ENCODE data around the gene TMEM59.

Gene TMEM59

DNA sequence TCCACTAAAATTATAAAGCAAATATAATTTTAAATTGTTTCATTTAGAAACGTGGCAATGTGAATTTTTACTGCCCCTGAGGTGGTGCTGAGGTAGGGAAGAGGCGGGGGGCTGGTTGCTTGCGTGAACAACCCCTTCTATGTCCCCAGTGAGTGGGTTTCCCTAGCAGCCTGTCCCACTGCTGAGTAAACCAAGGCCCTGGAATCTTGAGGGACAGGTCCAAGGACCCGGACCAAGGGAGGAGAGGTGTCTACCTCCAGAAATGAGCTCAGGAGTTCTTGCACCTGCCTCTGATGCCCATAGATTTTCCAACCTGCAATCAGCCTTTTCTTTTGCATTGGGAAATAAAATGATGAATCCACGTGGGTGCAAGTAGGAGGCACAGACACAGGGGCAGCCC is 34.4 kb downstream of the TMEM59 start:
- no peak overlapping the region for H3K4me3 ChIP-seq (ENCODE audit: low read depth, low read length)
- in situ Hi-C loops (cut with HindIII; ENCODE audit: low sequenced_read_pairs): no loop called here
- no peak for DNase-seq (ENCODE audit: low read depth, low spot score)
- TF ChIP-seq, protein P1, sequence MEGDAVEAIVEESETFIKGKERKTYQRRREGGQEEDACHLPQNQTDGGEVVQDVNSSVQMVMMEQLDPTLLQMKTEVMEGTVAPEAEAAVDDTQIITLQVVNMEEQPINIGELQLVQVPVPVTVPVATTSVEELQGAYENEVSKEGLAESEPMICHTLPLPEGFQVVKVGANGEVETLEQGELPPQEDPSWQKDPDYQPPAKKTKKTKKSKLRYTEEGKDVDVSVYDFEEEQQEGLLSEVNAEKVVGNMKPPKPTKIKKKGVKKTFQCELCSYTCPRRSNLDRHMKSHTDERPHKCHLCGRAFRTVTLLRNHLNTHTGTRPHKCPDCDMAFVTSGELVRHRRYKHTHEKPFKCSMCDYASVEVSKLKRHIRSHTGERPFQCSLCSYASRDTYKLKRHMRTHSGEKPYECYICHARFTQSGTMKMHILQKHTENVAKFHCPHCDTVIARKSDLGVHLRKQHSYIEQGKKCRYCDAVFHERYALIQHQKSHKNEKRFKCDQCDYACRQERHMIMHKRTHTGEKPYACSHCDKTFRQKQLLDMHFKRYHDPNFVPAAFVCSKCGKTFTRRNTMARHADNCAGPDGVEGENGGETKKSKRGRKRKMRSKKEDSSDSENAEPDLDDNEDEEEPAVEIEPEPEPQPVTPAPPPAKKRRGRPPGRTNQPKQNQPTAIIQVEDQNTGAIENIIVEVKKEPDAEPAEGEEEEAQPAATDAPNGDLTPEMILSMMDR (IDR thresholded peaks at IDR 0.05; ENCODE audit: low read depth, low read length): no peak

DNA sequence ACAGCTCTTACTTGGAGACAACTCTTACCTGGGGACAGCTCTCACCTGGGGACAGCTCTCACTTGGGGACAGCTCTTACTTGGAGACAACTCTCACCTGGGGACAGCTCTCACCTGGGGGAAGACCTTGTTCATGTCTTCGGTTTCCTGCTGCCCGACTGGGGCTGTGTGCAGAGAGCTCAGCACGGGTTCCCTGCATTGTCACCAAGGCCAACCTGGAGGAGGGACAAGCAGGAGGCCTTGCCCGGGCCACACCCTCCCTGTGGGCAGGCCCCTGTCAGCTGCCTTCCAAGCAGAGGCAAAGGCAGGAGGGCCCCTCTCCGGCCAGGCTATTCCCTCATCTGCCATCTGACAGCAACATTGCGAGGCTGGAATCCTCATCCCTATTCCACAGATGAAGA is 35.0 kb downstream of the TMEM59 start, which contains the start of gene LDLRAD1:
LDLRAD1 (minus strand) TSS at position 208 of the 400 bp plus-strand sequence; CDS start at position 134, 74 bp downstream.
- DNase-seq (ENCODE audit: low read depth, low spot score): no peak
- in situ Hi-C loops (cut with HindIII; ENCODE audit: low sequenced_read_pairs): no loop called here
- H3K4me3 ChIP-seq (ENCODE audit: low read depth, low read length): no peak within 1 kb of the TSS
- TF ChIP-seq, protein P1 (IDR thresholded peaks at IDR 0.05; ENCODE audit: low read depth, low read length): no peak

DNA sequence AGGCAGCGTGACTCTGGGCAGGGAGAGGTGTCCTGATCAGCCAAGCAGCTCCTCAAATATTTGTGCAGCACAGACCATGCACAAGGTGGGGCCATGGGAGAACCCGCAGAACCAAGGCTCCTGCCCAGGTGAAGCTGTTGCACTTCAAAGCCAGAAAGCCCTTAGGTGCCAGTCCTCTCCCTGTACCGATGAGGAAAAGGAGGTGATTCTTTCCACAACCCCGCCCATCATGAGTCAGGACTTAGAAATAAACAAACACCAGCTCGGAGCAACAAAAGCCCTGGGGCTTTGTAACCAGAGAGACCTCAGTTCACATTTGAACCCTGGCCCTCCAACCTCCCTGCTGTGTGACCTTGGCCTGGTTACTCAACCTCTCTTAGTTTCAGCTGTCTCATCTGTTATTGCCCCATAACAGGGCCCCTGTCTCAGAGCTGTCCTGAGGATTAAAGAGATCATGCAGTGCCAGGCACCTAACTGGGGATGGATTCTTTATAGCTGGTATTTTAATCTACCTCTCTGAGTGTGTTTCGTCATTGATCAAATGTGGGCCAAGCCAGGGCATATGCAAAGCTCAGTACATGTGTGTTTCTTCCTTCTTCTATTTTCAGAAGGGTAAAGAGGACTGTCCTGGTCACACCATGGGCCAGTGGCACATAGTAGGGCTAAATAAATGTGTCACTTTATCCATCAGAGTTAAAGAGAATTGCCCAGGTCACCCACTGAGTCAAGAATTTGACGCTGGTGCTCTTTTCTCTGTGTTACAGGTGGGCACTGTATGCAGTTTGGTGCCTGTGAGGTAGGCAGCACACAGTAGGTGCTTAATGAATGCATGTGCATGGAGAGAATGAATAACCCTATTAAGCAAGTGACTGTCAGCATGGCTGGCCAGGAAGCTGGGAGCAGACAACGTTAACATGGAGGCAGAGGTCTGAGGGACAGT is 36.4 kb downstream of the TMEM59 start:
- H3K4me3 ChIP-seq (ENCODE audit: low read depth, low read length): no peak overlapping the region
- peak; percentile 39 for DNase-seq (ENCODE audit: low read depth, low spot score)
- in situ Hi-C loops (cut with HindIII; ENCODE audit: low sequenced_read_pairs): no loop called here
- TF ChIP-seq, protein P1 (IDR thresholded peaks at IDR 0.05; ENCODE audit: low read depth, low read length): no peak

DNA sequence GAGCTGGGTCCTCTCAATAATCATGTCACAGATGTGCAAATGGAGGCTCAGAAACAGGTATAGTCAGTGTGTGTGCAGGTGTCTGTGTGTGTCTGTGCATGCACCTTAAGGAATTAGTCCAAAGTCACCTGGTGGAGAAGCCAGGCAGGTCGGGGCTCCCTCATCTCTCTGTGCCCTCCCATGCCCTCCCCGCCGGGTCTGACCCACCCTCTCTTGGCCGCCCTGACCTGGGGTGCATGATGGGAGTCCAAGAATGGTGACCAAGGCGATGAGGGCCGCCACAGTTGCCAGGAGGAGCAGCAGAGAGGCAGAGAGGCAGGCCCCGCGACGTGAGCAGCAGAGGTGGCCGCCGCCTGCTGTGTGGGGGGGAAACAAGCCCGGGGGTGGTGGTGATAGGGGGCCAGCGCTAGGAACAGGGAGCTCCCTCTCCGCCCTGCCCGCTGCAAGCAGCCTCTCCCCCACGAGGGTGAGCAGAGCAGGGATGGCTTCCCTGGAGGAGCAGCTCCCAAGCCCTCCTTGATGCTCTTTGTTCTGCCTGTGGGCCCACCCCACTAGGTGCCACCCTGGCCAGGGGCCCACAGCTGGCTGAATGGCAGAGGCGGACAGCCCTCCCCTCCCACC is 38.9 kb downstream of the TMEM59 start:
- TF ChIP-seq, protein P1 (IDR thresholded peaks at IDR 0.05; ENCODE audit: low read depth, low read length): no peak
- no peak for DNase-seq (ENCODE audit: low read depth, low spot score)
- in situ Hi-C loops (cut with HindIII; ENCODE audit: low sequenced_read_pairs): no loop called here
- H3K4me3 ChIP-seq (ENCODE audit: low read depth, low read length): no peak overlapping the region

DNA sequence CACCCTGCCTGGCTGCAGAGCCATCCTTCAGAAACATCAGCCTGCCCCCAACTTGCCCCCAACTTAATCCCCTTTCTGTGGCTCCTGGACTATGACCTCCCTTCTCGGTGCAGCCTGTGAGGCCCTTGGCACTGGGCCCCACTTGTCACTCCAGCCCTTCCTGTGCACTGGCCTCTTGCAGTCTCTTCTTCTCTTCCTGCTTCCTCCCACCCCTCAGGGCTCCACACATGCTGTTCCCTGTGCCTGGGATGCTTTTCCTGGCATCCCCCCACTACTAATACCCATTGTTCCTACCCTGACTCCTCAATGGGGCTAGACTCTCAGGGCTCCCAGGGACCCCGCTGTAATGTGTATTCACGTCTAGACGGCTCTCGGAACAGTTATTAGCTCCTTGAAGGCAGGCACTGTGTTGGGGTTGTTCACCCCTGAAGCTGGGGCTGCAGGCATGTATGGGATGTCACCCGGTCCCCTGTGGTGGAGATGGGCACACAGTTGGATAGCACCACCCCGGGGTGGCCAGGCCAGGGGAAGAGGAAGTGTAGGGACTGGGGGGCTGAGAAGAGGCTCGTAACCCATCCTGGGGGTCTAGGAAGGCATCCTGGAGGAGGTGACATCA is 39.5 kb downstream of the TMEM59 start:
- in situ Hi-C loops (cut with HindIII; ENCODE audit: low sequenced_read_pairs): no loop called here
- H3K4me3 ChIP-seq (ENCODE audit: low read depth, low read length): no peak overlapping the region
- TF ChIP-seq, protein P1 (IDR thresholded peaks at IDR 0.05; ENCODE audit: low read depth, low read length): no peak
- no peak for DNase-seq (ENCODE audit: low read depth, low spot score)

DNA sequence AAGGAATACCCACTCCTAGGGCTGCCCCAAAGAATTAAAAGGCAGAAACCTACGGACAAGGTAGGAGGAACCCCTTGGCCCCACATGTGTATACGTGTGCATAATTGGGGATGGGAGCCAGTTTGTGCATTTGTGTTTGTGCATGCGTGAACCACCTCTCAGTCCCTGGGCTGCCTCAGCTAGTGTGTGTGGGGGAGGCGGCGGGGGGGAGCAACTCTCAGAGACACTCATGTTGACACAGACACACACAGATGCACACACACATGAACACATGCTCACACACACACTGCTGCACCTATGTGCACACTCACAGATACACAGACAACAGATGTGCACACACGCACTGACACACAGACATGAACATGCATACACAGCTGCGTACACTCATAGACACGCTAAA is 40.1 kb downstream of the TMEM59 start:
- DNase-seq (ENCODE audit: low read depth, low spot score): no peak
- TF ChIP-seq, protein P1 (IDR thresholded peaks at IDR 0.05; ENCODE audit: low read depth, low read length): no peak
- H3K4me3 ChIP-seq (ENCODE audit: low read depth, low read length): no peak overlapping the region
- in situ Hi-C loops (cut with HindIII; ENCODE audit: low sequenced_read_pairs): no loop called here

All from astrocyte of the spinal cord (primary cell).